Tibial artery (tissue), 4 donors: ENCODE measurements around the gene PJA1.

Experiments used
- DNase-seq, 2 donors: peaks; one replicate each; pipeline ENCODE4 v3.0.0-alpha.2; 2019
- H3K27ac ChIP-seq, 2 donors: fragments of 200-600 bp; sonication (generic) in 1 of 2; 1 replicate in 1 of 2; 2 replicates in 1 of 2; pipeline ENCODE4 v1.5.1; 2018 to 2019; ENCODE audit warnings: mild to moderate bottlenecking in 1 of 2
- H3K27me3 ChIP-seq, 2 donors: fragments of 200-600 bp; sonication (generic) in 1 of 2; one replicate each; pipeline versions ENCODE4 v1.5.1 to v1.6.0; 2016 to 2019
- H3K36me3 ChIP-seq, 3 donors: fragments of 200-600 bp; sonication (generic) in 2 of 3; one replicate each; pipeline ENCODE4 v1.5.1; 2016 to 2019; ENCODE audit warnings: mild to moderate bottlenecking in 2 of 3
- H3K4me1 ChIP-seq, 4 donors: fragments of 200-600 bp; sonication (generic) in 2 of 4; 1 replicate in 3 of 4; 2 replicates in 1 of 4; pipeline ENCODE4 v1.5.1; 2016 to 2019
- H3K4me3 ChIP-seq, 2 donors: fragments of 200-600 bp; sonication (generic) in 1 of 2; 1 replicate in 1 of 2; 2 replicates in 1 of 2; pipeline ENCODE4 v1.5.1; 2018 to 2019; ENCODE audit warnings: mild to moderate bottlenecking in 2 of 2
- H3K9me3 ChIP-seq, 3 donors: fragments of 200-600 bp; sonication (generic) in 1 of 3; one replicate each; pipeline ENCODE4 v1.5.1; 2016 to 2019
- intact Hi-C: fragments of 100-400 bp; cut with DNase I; formaldehyde crosslinking; loops from one replicate; pipeline ENCODE4 v1.15.0; 2023; ENCODE audit warnings: low total_unique reads
- TF ChIP-seq, protein P1 (sequence below), 2 experiments: fragments of 200-600 bp in 1 of 2; fragments of 450-650 bp in 1 of 2; IDR thresholded peaks; one replicate each; pipeline ENCODE4 v1.5.1; 2017 to 2019; ENCODE audit warnings: antibody characterized with exemption in 2 of 2, mild to moderate bottlenecking in 1 of 2, moderate library complexity in 1 of 2

PJA1 gene

DNA sequence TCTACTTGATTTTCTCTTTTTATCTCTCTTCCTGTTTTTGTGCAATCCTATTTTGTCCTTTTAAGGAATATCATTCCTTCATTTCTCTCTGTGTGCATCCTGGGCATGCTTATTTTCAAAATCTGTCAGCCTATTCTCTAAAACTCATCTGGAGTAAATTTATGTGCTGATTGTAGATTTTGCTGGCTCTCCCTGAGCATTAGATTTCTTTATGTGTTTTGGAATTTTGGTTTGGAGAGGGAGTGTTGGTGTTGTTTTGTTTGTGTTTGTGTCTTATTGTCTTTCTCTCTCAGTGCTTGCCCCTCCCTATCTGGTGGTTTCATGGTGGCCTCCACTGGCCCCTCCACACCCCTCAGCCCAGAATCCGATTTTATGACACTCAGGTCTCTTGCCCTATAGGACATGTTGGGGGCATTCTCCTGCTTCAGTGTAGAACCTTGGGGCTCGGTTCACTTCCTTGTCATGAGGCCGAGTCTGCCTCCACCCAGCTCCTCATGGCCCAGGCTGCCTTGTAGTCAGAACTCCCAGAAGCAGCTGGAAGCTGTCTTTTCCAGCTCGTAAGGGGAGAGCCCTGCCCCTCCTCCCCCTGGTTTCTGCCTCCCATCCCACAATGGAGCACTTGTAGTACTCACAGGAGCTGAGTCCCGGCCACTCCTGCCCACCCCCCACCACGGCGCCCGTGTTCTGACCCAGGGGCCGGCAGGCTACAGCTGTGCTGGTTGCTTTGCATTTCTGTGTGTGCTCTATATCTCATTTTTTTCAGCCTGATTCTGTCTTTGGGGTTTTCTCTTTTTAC, 24.5 kb upstream of the PJA1 start:
- Histone ChIP-seq H3K4me3 (no peak overlapping the region), H3K27me3 (no peaks in the 10 kb centered on the region), H3K27ac (no peak overlapping the region), H3K4me1 (no peaks in the 10 kb centered on the region), H3K36me3 (no peaks in the 10 kb centered on the region), H3K9me3 (no peaks in the 10 kb centered on the region)
- intact Hi-C loops = no loop called here
- DNase-seq = no peak
- TF ChIP-seq, protein P1, sequence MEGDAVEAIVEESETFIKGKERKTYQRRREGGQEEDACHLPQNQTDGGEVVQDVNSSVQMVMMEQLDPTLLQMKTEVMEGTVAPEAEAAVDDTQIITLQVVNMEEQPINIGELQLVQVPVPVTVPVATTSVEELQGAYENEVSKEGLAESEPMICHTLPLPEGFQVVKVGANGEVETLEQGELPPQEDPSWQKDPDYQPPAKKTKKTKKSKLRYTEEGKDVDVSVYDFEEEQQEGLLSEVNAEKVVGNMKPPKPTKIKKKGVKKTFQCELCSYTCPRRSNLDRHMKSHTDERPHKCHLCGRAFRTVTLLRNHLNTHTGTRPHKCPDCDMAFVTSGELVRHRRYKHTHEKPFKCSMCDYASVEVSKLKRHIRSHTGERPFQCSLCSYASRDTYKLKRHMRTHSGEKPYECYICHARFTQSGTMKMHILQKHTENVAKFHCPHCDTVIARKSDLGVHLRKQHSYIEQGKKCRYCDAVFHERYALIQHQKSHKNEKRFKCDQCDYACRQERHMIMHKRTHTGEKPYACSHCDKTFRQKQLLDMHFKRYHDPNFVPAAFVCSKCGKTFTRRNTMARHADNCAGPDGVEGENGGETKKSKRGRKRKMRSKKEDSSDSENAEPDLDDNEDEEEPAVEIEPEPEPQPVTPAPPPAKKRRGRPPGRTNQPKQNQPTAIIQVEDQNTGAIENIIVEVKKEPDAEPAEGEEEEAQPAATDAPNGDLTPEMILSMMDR (IDR thresholded peaks at IDR 0.05) = no peak

DNA sequence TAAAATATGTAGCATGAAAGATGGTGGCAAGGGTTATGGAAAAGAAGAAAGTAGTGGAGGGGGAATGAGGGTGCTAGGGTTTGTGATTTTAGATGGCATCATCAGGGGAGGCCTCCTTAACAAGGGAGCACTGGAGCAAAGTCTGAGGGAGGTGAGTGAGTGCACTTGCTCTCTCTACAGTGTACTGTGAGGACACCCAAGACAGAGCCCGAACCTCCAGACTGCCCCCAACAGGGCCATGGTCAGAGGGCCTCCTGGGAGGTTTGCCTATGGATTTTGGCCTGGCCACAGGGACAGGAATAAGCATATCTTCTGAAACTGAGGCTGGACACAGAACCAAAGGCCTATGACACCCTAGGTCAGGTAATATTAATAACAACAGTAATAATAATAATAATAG, 21.4 kb upstream of the PJA1 start:
- TF ChIP-seq, protein P1 (IDR thresholded peaks at IDR 0.05) = no peak
- Histone ChIP-seq H3K4me3 (no peak overlapping the region), H3K9me3 (no peaks in the 10 kb centered on the region), H3K27me3 (no peaks in the 10 kb centered on the region), H3K4me1 (no peaks in the 10 kb centered on the region), H3K27ac (no peak overlapping the region), H3K36me3 (no peaks in the 10 kb centered on the region)
- DNase-seq = no peak
- intact Hi-C loops = no loop called here

DNA sequence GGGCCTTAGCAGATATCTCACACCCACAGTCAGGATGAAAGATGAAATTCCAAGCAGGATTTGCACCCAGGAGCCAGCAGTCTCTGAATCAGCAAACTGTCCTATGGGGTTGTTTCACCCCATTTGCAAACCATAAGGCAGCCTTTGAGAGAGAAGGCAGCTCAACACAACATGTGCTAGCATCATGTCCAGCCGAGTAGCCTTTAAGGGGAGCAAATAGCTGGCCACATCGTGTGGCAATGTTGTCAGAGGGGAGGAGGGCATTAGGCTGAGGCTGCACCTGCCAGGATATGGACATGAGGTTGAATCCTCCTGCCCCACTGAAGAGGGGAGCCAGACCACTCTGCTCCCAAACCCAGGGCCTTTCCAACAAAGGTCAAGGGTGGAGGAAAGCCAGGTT, 20.6 kb upstream of the PJA1 start:
- Histone ChIP-seq H3K4me1 (no peaks in the 10 kb centered on the region), H3K27ac (no peak overlapping the region), H3K36me3 (no peaks in the 10 kb centered on the region), H3K9me3 (no peaks in the 10 kb centered on the region), H3K4me3 (no peak overlapping the region), H3K27me3 (no peaks in the 10 kb centered on the region)
- intact Hi-C loops = no loop called here
- no peak for DNase-seq
- TF ChIP-seq, protein P1 (IDR thresholded peaks at IDR 0.05) = no peak

DNA sequence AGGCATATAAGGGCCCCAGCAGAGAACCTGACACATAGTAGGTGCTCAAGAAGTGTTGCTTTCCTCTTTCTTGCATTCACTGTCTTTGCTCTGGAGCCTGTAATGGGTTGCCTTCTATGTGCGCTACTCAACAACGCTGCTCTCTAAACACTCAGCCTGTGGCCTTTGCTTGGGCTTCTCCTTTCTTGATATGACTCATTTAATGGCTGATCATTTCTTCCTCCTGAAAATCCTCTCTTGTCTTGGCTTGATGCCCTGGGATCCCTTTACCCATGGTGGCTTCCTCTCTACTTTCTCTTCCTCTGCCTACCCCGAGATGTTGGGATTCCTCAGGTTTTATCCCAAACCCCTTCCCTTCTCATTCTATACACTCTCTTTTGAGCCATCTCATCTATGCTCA, 19.9 kb upstream of the PJA1 start:
- Histone ChIP-seq H3K27me3 (no peaks in the 10 kb centered on the region), H3K36me3 (no peaks in the 10 kb centered on the region), H3K9me3 (no peaks in the 10 kb centered on the region), H3K27ac (no peak overlapping the region), H3K4me3 (no peak overlapping the region), H3K4me1 (no peaks in the 10 kb centered on the region)
- TF ChIP-seq, protein P1 (IDR thresholded peaks at IDR 0.05) = no peak
- DNase-seq = no peak
- intact Hi-C loops = no loop called here

DNA sequence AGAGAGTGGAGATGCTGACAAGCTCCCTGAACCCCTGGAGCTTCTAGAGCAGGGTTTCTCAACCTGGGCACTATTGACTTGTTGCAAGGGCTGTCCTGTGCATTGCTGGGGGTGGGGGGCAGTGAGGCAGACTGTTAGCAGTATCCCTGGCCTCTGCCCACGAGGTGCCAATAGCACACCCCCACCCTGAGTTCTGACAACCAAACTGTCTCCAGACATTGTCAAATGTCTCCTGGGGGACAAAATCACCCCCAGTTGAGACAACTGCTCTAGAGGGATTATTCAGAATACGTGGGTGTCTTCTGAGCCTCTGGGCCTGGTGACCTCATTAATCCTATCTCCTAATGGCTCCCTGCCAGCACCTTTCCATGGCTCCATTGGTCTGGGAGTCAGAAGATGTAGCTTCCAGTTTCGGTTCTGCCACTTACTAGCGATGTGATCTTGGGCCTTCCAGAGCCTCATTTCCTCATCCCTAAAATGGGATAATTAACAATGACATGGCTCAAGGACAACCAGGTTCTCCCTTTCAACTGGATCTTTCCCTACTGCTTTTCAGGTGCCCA, 17.6 kb upstream of the PJA1 start:
- no peak overlapping the region for H3K27ac ChIP-seq
- no peak overlapping the region for H3K4me3 ChIP-seq
- TF ChIP-seq, protein P1 (IDR thresholded peaks at IDR 0.05) = no peak
- no peaks in the 10 kb centered on the region for H3K36me3 ChIP-seq
- no peaks in the 10 kb centered on the region for H3K9me3 ChIP-seq
- no peaks in the 10 kb centered on the region for H3K27me3 ChIP-seq
- intact Hi-C loops = no loop called here
- H3K4me1 ChIP-seq = no peaks in the 10 kb centered on the region
- DNase-seq = no peak
